ENCODE results near the gene CCNJ. TPM values are rescaled to one million over a fixed set of nuclear protein-coding genes. Genes with fewer than 3 reads are reported as not detected.

Gene CCNJ
- total and polyA plus RNA-seq, 2 experiments from 2014 or later: 14.1 to 29.6 TPM

DNA sequence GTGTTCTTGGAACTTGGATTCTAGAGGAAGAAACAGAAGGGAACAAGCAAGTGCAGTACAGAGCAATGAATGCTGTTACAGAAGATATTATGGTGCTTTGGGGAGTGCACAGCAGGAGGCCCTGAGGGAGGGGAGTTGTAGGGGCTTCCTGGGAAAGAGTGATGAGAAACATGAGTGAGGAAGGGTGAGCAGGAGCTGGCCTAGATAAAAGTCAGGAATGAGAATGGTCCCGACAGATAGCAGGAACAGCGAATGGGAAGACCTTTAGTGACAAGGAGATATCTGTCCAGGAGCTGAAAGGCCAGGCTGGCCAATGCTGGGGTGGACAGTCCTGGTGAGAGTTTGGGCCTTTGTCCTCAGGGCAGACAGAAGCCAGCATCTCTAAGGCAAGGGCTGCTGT lies 20.6 kb upstream of the CCNJ start:
- H3K79me2 ChIP-seq (replicated peaks; ENCODE audit: insufficient read depth): no peaks in the 10 kb centered on the region
- Mint-ChIP-seq H3K4me1 (no peaks in the 10 kb centered on the region), H3K27me3 (ENCODE audit: insufficient read depth, low read depth, poor library complexity) (peaks cover 4% of the 10 kb centered on the region), H3K4me3 (no peak overlapping the region), H3K27ac (no peak overlapping the region), H3K9me3 (no peaks in the 10 kb centered on the region), H3K36me3 (ENCODE audit: low read depth) (no peaks in the 10 kb centered on the region)
- no peaks in the 10 kb centered on the region for H3K9me2 ChIP-seq (ENCODE audit: insufficient read depth)
- H3K4me2 ChIP-seq: no peak overlapping the region
- H3K27ac ChIP-seq (ENCODE audit: low read depth): no peak overlapping the region
- TF ChIP-seq NANOG (IDR thresholded peaks at IDR 0.05; ENCODE audit: borderline replicate concordance): no peak
- no peak for TF ChIP-seq ZNF114 (CRISPR knock-in tag; IDR thresholded peaks at IDR 0.05)
- no peak for TF ChIP-seq JUNB (IDR thresholded peaks at IDR 0.05; ENCODE audit: unreplicated experiment)
- no peak for TF ChIP-seq CREB1 (CRISPR knock-in tag; IDR thresholded peaks at IDR 0.05; ENCODE audit: low read depth)
- TF ChIP-seq, protein P1, sequence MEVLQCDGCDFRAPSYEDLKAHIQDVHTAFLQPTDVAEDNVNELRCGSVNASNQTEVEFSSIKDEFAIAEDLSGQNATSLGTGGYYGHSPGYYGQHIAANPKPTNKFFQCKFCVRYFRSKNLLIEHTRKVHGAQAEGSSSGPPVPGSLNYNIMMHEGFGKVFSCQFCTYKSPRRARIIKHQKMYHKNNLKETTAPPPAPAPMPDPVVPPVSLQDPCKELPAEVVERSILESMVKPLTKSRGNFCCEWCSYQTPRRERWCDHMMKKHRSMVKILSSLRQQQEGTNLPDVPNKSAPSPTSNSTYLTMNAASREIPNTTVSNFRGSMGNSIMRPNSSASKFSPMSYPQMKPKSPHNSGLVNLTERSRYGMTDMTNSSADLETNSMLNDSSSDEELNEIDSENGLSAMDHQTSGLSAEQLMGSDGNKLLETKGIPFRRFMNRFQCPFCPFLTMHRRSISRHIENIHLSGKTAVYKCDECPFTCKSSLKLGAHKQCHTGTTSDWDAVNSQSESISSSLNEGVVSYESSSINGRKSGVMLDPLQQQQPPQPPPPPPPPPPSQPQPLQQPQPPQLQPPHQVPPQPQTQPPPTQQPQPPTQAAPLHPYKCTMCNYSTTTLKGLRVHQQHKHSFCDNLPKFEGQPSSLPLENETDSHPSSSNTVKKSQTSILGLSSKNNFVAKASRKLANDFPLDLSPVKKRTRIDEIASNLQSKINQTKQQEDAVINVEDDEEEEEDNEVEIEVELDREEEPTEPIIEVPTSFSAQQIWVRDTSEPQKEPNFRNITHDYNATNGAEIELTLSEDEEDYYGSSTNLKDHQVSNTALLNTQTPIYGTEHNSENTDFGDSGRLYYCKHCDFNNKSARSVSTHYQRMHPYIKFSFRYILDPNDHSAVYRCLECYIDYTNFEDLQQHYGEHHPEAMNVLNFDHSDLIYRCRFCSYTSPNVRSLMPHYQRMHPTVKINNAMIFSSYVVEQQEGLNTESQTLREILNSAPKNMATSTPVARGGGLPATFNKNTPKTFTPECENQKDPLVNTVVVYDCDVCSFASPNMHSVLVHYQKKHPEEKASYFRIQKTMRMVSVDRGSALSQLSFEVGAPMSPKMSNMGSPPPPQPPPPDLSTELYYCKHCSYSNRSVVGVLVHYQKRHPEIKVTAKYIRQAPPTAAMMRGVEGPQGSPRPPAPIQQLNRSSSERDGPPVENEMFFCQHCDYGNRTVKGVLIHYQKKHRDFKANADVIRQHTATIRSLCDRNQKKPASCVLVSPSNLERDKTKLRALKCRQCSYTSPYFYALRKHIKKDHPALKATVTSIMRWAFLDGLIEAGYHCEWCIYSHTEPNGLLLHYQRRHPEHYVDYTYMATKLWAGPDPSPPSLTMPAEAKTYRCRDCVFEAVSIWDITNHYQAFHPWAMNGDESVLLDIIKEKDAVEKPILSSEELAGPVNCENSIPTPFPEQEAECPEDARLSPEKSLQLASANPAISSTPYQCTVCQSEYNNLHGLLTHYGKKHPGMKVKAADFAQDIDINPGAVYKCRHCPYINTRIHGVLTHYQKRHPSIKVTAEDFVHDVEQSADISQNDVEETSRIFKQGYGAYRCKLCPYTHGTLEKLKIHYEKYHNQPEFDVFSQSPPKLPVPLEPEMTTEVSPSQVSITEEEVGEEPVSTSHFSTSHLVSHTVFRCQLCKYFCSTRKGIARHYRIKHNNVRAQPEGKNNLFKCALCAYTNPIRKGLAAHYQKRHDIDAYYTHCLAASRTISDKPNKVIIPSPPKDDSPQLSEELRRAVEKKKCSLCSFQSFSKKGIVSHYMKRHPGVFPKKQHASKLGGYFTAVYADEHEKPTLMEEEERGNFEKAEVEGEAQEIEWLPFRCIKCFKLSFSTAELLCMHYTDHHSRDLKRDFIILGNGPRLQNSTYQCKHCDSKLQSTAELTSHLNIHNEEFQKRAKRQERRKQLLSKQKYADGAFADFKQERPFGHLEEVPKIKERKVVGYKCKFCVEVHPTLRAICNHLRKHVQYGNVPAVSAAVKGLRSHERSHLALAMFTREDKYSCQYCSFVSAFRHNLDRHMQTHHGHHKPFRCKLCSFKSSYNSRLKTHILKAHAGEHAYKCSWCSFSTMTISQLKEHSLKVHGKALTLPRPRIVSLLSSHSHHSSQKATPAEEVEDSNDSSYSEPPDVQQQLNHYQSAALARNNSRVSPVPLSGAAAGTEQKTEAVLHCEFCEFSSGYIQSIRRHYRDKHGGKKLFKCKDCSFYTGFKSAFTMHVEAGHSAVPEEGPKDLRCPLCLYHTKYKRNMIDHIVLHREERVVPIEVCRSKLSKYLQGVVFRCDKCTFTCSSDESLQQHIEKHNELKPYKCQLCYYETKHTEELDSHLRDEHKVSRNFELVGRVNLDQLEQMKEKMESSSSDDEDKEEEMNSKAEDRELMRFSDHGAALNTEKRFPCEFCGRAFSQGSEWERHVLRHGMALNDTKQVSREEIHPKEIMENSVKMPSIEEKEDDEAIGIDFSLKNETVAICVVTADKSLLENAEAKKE (CRISPR knock-in tag; IDR thresholded peaks at IDR 0.05): no peak
- TF ChIP-seq, protein P2, sequence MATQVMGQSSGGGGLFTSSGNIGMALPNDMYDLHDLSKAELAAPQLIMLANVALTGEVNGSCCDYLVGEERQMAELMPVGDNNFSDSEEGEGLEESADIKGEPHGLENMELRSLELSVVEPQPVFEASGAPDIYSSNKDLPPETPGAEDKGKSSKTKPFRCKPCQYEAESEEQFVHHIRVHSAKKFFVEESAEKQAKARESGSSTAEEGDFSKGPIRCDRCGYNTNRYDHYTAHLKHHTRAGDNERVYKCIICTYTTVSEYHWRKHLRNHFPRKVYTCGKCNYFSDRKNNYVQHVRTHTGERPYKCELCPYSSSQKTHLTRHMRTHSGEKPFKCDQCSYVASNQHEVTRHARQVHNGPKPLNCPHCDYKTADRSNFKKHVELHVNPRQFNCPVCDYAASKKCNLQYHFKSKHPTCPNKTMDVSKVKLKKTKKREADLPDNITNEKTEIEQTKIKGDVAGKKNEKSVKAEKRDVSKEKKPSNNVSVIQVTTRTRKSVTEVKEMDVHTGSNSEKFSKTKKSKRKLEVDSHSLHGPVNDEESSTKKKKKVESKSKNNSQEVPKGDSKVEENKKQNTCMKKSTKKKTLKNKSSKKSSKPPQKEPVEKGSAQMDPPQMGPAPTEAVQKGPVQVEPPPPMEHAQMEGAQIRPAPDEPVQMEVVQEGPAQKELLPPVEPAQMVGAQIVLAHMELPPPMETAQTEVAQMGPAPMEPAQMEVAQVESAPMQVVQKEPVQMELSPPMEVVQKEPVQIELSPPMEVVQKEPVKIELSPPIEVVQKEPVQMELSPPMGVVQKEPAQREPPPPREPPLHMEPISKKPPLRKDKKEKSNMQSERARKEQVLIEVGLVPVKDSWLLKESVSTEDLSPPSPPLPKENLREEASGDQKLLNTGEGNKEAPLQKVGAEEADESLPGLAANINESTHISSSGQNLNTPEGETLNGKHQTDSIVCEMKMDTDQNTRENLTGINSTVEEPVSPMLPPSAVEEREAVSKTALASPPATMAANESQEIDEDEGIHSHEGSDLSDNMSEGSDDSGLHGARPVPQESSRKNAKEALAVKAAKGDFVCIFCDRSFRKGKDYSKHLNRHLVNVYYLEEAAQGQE (IDR thresholded peaks at IDR 0.05; ENCODE audit: unreplicated experiment): no peak
- TF ChIP-seq, protein P3, sequence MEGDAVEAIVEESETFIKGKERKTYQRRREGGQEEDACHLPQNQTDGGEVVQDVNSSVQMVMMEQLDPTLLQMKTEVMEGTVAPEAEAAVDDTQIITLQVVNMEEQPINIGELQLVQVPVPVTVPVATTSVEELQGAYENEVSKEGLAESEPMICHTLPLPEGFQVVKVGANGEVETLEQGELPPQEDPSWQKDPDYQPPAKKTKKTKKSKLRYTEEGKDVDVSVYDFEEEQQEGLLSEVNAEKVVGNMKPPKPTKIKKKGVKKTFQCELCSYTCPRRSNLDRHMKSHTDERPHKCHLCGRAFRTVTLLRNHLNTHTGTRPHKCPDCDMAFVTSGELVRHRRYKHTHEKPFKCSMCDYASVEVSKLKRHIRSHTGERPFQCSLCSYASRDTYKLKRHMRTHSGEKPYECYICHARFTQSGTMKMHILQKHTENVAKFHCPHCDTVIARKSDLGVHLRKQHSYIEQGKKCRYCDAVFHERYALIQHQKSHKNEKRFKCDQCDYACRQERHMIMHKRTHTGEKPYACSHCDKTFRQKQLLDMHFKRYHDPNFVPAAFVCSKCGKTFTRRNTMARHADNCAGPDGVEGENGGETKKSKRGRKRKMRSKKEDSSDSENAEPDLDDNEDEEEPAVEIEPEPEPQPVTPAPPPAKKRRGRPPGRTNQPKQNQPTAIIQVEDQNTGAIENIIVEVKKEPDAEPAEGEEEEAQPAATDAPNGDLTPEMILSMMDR (conservative IDR thresholded peaks at IDR 0.05; ENCODE audit: low read depth in 2 of 2): no peak
- no peak for TF ChIP-seq EZH2phosphoT487 (IDR thresholded peaks at IDR 0.05; ENCODE audit: unreplicated experiment)
- TF ChIP-seq POLR2AphosphoS5 (IDR thresholded peaks at IDR 0.05; ENCODE audit: low read depth): no peak
- TF ChIP-seq, protein P4, sequence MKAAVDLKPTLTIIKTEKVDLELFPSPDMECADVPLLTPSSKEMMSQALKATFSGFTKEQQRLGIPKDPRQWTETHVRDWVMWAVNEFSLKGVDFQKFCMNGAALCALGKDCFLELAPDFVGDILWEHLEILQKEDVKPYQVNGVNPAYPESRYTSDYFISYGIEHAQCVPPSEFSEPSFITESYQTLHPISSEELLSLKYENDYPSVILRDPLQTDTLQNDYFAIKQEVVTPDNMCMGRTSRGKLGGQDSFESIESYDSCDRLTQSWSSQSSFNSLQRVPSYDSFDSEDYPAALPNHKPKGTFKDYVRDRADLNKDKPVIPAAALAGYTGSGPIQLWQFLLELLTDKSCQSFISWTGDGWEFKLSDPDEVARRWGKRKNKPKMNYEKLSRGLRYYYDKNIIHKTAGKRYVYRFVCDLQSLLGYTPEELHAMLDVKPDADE (IDR thresholded peaks at IDR 0.05): no peak
- no peak for TF ChIP-seq STAT1 (IDR thresholded peaks at IDR 0.05; ENCODE audit: unreplicated experiment)
- no peak for TF ChIP-seq ZNF331 (CRISPR knock-in tag; IDR thresholded peaks at IDR 0.05; ENCODE audit: low read depth)
- no peak for TF ChIP-seq EZH2 (IDR thresholded peaks at IDR 0.05; ENCODE audit: low read depth, unreplicated experiment)
- no peak overlapping the region for H2AFZ ChIP-seq
- DNase-seq (ENCODE audit: low spot score): no peak
- no peaks in the 10 kb centered on the region for H3K36me3 ChIP-seq (ENCODE audit: insufficient read depth)
- no peak for ATAC-seq
- no peaks in the 10 kb centered on the region for H3K4me1 ChIP-seq (ENCODE audit: insufficient read depth)
- H3K4me3 ChIP-seq: no peak overlapping the region
- H3F3A ChIP-seq (replicated peaks; ENCODE audit: low read depth): no peaks in the 10 kb centered on the region
- no peaks in the 10 kb centered on the region for H3K27me3 ChIP-seq (ENCODE audit: insufficient read depth)
- H4K20me1 ChIP-seq (replicated peaks; ENCODE audit: insufficient read depth): no peaks in the 10 kb centered on the region

All from GM23338 (cell line).